Body of pancreas (tissue), 4 donors: Measurements from ENCODE around the gene ABLIM3. TPM values are rescaled to one million over a fixed set of nuclear protein-coding genes. Genes with fewer than 3 reads are reported as not detected.

Experiments used
- ATAC-seq: fragments of 150-250 bp; one replicate; pipeline ENCODE4 v1.9.1; 2016
- DNase-seq, 4 donors: peaks; one replicate each; pipeline ENCODE4 v3.0.0-alpha.2; 2019
- H3K27ac ChIP-seq, 4 donors: fragments of 200-600 bp; sonication (generic); 1 replicate in 3 of 4; 2 replicates in 1 of 4; pipeline versions ENCODE4 v1.5.1 to v1.6.1; 2016 to 2019; ENCODE audit warnings: mild to moderate bottlenecking in 1 of 4, mixed read lengths in 1 of 4, moderate library complexity in 1 of 4
- H3K27me3 ChIP-seq, 2 donors: fragments of 200-600 bp; sonication (generic); one replicate each; pipeline ENCODE4 v1.6.0; 2016; ENCODE audit warnings: mild to moderate bottlenecking in 1 of 2
- H3K36me3 ChIP-seq, 2 donors: fragments of 200-600 bp; sonication (generic); replicated peaks in 1 of 2; 2 replicates each; pipeline ENCODE4 v1.5.1; 2016; ENCODE audit warnings: low read depth in 2 of 2; ENCODE audit not compliant: insufficient read depth in 1 of 2
- H3K4me1 ChIP-seq: fragments of 200-600 bp; sonication (generic); one replicate; pipeline ENCODE4 v1.6.0; 2016
- H3K4me3 ChIP-seq, 2 donors: fragments of 200-600 bp; sonication (generic); 1 replicate in 1 of 2; 2 replicates in 1 of 2; pipeline ENCODE4 v1.5.1; 2016 to 2019
- H3K9me3 ChIP-seq, 3 donors: fragments of 200-600 bp; sonication (generic); 1 replicate in 2 of 3; 2 replicates in 1 of 3; pipeline ENCODE4 v1.5.1; 2016
- POLR2A ChIP-seq, 3 donors: fragments of 450-650 bp; IDR thresholded peaks; one replicate each; pipeline ENCODE4 v1.6.1; 2016; ENCODE audit warnings: antibody characterized with exemption in 3 of 3, mild to moderate bottlenecking in 2 of 3
- WGBS, 2 donors: methylation state at CpG; one replicate each; pipeline ENCODE4 v1.1.5; 2017; 5-methylcytosine and 5-hydroxymethylcytosine counted together
- intact Hi-C: fragments of 100-400 bp; cut with DNase I; formaldehyde crosslinking; loops from one replicate; pipeline ENCODE4 v1.15.1; 2023
- total RNA-seq, 2 donors: library from RNA; depleted of rRNA; stranded (reverse); fragments of >200 nt; gene quantifications; one replicate each; pipeline ENCODE4 v1.1.0, GENCODE V29; 2016
- TF ChIP-seq, protein P1 (sequence below), 7 experiments: fragments of 450-650 bp in 4 of 7; fragments of 200-600 bp in 3 of 7; sonication (generic) in 3 of 7; IDR thresholded peaks; one replicate each; pipeline ENCODE4 v1.5.1; 2016 to 2019; ENCODE audit warnings: antibody characterized with exemption in 7 of 7

Gene ABLIM3
- total RNA-seq, 2 donors from 2014 or later, result 3.9 to 11.2 TPM

DNA sequence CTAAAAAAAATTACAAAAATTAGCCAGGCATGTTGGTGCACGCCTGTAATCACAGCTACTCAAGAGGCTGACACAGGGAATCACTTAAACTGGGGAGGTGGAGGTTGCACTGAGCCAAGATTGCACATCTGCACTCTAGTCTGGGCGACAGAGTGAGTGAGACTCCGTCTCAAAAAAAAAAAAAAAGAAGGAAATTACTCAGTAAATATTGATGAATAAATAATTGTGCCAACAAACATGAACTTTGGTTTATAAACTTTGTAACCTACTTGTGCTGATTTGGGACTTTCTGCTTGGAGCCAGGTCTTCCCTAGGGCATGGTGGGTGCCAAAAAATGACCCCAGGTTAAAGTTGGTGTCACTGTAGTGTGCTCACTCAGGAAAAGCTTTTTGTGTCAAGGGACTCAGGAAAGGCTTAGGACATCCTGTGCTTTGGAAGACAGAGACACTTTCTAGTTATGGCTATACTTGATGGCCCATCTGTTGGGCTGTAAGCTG, 19.0 kb downstream of the ABLIM3 start:
- TF ChIP-seq POLR2A (IDR thresholded peaks at IDR 0.05), result no peak
- TF ChIP-seq, protein P1, sequence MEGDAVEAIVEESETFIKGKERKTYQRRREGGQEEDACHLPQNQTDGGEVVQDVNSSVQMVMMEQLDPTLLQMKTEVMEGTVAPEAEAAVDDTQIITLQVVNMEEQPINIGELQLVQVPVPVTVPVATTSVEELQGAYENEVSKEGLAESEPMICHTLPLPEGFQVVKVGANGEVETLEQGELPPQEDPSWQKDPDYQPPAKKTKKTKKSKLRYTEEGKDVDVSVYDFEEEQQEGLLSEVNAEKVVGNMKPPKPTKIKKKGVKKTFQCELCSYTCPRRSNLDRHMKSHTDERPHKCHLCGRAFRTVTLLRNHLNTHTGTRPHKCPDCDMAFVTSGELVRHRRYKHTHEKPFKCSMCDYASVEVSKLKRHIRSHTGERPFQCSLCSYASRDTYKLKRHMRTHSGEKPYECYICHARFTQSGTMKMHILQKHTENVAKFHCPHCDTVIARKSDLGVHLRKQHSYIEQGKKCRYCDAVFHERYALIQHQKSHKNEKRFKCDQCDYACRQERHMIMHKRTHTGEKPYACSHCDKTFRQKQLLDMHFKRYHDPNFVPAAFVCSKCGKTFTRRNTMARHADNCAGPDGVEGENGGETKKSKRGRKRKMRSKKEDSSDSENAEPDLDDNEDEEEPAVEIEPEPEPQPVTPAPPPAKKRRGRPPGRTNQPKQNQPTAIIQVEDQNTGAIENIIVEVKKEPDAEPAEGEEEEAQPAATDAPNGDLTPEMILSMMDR (IDR thresholded peaks at IDR 0.05), result no peak
- Histone ChIP-seq H3K9me3 (no peaks in the 10 kb centered on the region), H3K27ac (peak overlapping the region in 2 of 4 donors; percentile 33 to 52), H3K27me3 (no peaks in the 10 kb centered on the region), H3K36me3 (no peaks in the 10 kb centered on the region), H3K4me3 (no peak overlapping the region), H3K4me1 (peaks cover 24% of the 10 kb centered on the region)
- intact Hi-C loops, result no loop called here
- WGBS, 2 donors, result 40 to 43% methylated on average over 3 of the region's 3 CpGs
- DNase-seq (no peak), ATAC-seq (no peak)

DNA sequence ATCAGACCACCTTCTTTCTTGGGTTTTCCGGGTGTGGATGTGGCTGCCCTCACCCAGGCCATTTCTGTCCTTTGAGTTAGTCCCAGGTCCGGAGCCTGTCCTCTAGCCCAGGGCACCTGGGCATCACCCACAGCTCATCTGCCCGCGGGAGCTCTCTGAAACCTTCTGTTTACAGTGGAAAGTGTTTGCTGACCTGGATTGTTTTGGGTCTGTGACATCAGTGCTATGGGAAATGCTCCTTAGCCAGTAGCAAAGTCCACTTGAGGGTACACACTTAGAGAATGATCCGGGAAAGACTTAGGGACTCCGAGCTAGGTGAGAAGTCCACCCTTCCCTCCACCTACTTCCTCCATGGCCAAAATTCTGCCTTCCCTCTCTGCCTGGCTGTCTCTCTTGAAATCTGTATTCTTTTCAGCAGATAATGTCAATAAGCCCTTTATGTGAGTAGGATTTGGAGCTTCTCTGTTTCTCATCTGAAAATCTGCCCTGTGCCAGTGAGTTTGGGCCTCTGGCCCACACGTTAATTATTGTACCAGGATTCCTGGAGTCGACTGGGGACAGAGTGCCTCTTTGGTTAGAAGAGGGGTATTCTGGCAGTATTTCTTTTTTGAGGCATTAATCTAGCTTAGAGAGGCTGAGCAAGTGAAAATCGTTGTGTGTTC, 19.9 kb downstream of the ABLIM3 start:
- Histone ChIP-seq H3K9me3 (no peaks in the 10 kb centered on the region), H3K4me3 (no peak overlapping the region), H3K27ac (peak overlapping the region in 3 of 4 donors; percentile 33 to 52 (median 38)), H3K36me3 (no peaks in the 10 kb centered on the region), H3K27me3 (no peaks in the 10 kb centered on the region), H3K4me1 (peaks cover 24% of the 10 kb centered on the region)
- peak; percentile 55 for ATAC-seq
- DNase-seq, result no peak
- no peak for TF ChIP-seq POLR2A (IDR thresholded peaks at IDR 0.05)
- TF ChIP-seq, protein P1 (IDR thresholded peaks at IDR 0.05), result no peak
- intact Hi-C loops, result no loop called here
- WGBS, 2 donors, result 57 to 60% methylated on average over 7 to 9 of the region's 9 CpGs

DNA sequence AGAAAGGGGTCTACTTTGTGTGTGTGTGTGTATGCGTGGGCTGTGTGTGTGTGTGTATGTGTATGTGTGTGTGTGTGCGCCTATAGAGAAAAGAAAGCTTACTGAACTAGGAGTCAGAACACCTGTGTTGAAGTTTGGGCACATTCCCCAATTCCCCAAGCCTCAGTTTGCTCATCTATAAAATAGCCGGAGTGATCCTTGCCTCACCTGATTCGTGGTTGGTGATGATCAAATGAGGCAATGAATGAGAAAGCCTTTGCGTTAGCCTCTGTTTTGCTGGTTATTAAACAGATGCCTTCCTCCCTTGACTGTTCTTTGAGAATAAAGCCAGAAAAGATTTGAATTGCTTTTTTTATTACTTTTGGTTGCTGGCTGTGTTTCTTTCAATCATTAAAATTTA, 20.6 kb downstream of the ABLIM3 start:
- 83 to 89% methylated on average over 5 of the region's 5 CpGs for WGBS, 2 donors
- H3K4me3 ChIP-seq, result no peak overlapping the region
- ATAC-seq, result no peak
- intact Hi-C loops, result no loop called here
- no peaks in the 10 kb centered on the region for H3K27me3 ChIP-seq
- peaks cover 24% of the 10 kb centered on the region for H3K4me1 ChIP-seq
- no peak for DNase-seq
- H3K36me3 ChIP-seq, result no peaks in the 10 kb centered on the region
- TF ChIP-seq, protein P1 (IDR thresholded peaks at IDR 0.05), result no peak
- no peak for TF ChIP-seq POLR2A (IDR thresholded peaks at IDR 0.05)
- H3K27ac ChIP-seq, result peak overlapping the region in 3 of 4 donors; percentile 33 to 52 (median 38)
- H3K9me3 ChIP-seq, result no peaks in the 10 kb centered on the region

DNA sequence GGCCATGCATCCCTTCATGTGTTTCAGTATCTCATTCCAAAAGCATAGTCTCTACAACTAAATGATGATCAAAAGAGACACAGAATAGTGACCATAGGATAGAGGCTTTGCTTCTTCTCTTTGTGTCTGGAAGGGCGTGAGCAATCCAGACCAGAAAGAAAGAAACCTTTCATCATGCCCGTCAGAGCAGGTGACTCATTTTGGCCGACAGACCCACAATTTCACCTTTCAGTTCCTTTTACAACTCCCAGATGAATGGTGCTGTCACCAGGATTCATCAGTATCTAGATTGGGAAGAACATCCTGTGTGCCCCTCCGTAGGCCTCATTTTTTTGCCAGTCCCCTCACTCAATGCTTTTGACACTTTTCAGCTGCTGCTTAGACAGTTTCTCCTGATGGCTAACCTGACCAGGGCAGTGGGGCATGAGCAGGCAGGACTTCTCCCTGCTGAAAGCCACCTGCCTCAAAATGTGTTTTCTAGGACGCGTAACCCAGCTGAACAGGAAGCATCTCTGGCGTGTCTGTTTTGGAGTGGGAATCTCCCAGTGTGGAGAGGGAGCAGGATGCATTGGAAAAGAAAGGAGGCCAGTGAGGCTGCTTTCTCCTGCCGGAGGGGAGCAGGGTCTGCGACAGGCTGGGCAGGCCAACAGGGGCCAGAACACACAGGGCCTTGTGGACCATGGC, 21.2 kb downstream of the ABLIM3 start:
- Histone ChIP-seq H3K27me3 (no peaks in the 10 kb centered on the region), H3K27ac (peak overlapping the region in 2 of 4 donors; percentile 38 to 52), H3K9me3 (no peaks in the 10 kb centered on the region), H3K4me1 (peaks cover 24% of the 10 kb centered on the region), H3K4me3 (no peak overlapping the region), H3K36me3 (no peaks in the 10 kb centered on the region)
- TF ChIP-seq POLR2A (IDR thresholded peaks at IDR 0.05), result no peak
- TF ChIP-seq, protein P1 (IDR thresholded peaks at IDR 0.05), result no peak
- 68% methylated on average over 9 of the region's 9 CpGs for WGBS, 2 donors
- no peak for ATAC-seq
- no peak for DNase-seq
- intact Hi-C loops, result no loop called here
